GM11168 (cell line): Measurements from ENCODE around the gene CYBC1.
"Not testable (repeated sequence)": the region's sequence is repeated elsewhere in the genome, so short reads cannot be mapped to it uniquely, and the experiment has no call there.

Experiments
- in situ Hi-C: fragments of 300-500 bp; cut with MboI; formaldehyde crosslinking; loops from one replicate; pipeline ENCODE4 v1.12.0; 2022; ENCODE audit warnings: low sequenced_read_pairs; ENCODE audit not compliant: unreplicated experiment

CYBC1 gene

GRCh38 chr17:82412535-82413520 is 37.7 kb downstream of the CYBC1 start:
- in situ Hi-C loops = no loop called here

GRCh38 chr17:82412081-82412480 is 38.5 kb downstream of the CYBC1 start:
- in situ Hi-C loops = not testable (repeated sequence)

GRCh38 chr17:82411396-82412053 is 39.0 kb downstream of the CYBC1 start:
- in situ Hi-C loops = no loop called here

GRCh38 chr17:82410014-82410716 is 40.4 kb downstream of the CYBC1 start:
- in situ Hi-C loops = no loop called here

GRCh38 chr17:82408938-82409318 is 41.6 kb downstream of the CYBC1 start:
- in situ Hi-C loops = no loop called here

GRCh38 chr17:82408288-82408937 is 42.1 kb downstream of the CYBC1 start:
- in situ Hi-C loops = no loop called here

- in situ Hi-C loops = no loop called here
Measured at GRCh38 chr17:82407255-82407654, 43.3 kb downstream of the CYBC1 start.

GRCh38 chr17:82406131-82406671 is 44.4 kb downstream of the CYBC1 start:
- in situ Hi-C loops = no loop called here

- in situ Hi-C loops = no loop called here
Measured at GRCh38 chr17:82405051-82405450, 45.5 kb downstream of the CYBC1 start.

- in situ Hi-C loops = no loop called here
Measured at GRCh38 chr17:82403662-82404660, 46.6 kb downstream of the CYBC1 start.

GRCh38 chr17:82402865-82403264 is 47.7 kb downstream of the CYBC1 start:
- in situ Hi-C loops = no loop called here

- in situ Hi-C loops = no loop called here
Measured at GRCh38 chr17:82400830-82401229, 49.7 kb downstream of the CYBC1 start.

- in situ Hi-C loops = no loop called here
Measured at GRCh38 chr17:82400206-82400605, 50.3 kb downstream of the CYBC1 start.

- in situ Hi-C loops = no loop called here
Measured at GRCh38 chr17:82399601-82400101, 50.9 kb downstream of the CYBC1 start.

GRCh38 chr17:82399041-82399441 is 51.5 kb downstream of the CYBC1 start:
- in situ Hi-C loops = no loop called here

GRCh38 chr17:82397449-82398335 is 52.9 kb downstream of the CYBC1 start:
- in situ Hi-C loops = no loop called here

GRCh38 chr17:82396601-82397435 is 53.7 kb downstream of the CYBC1 start:
- in situ Hi-C loops = no loop called here
